ENCODE results near the gene NEK8. TPM values are rescaled to one million over a fixed set of nuclear protein-coding genes. Genes with fewer than 3 reads are reported as not detected.

Gene NEK8
- total and polyA plus RNA-seq, 9 of the 15 experiments (the other 6 are each of a cell fraction or from before 2014, with no cell fraction given) = 0.98 to 16.6 (median 4.6) TPM

DNA sequence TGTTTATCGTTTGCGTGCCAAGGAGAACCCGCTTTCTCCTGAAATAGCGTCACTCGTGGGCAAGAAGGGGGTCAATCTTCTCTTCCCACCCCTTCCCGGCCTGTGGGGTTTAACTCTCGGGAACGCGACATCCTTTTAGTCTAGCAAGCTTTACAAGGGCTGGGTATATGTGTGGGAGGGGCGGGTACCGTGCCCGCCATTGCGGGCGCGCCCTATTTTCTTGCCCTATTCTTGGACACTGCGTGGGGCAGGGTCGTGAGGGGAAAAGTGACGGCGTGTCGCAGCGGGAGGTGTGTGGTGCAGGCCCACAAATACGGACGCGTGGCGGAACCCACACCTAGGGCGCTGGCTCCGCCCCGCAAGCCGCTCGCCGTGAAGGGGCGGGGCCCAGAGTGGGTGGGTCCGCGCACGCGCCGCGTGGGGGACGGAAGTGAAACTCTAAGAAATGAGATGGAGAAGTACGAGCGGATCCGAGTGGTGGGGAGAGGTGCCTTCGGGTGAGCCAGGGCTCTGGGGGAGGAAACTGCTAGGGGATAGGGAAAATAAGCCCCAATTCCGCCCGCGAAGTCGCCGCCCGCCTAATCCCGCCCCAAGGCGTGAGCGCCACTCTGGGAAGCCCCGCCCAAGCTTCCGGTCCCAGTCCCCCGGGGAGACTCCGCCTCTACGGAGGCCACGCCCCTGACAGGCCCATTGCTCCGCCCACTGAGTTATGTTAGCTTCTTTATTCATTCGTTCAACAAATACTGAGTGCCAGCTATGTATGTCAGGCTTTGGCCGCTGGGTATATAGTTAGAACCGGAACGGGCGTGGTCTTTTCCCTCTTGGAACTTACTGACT, at the start of gene NEK8 (continued):
- TF ChIP-seq, protein P1, sequence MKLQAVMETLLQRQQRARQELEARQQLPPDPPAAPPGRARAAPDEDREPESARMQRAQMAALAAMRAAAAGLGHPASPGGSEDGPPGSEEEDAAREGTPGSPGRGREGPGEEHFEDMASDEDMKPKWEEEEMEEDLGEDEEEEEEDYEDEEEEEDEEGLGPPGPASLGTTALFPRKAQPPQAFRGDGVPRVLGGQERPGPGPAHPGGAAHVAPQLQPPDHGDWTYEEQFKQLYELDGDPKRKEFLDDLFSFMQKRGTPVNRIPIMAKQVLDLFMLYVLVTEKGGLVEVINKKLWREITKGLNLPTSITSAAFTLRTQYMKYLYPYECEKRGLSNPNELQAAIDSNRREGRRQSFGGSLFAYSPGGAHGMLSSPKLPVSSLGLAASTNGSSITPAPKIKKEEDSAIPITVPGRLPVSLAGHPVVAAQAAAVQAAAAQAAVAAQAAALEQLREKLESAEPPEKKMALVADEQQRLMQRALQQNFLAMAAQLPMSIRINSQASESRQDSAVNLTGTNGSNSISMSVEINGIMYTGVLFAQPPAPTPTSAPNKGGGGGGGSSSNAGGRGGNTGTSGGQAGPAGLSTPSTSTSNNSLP (IDR thresholded peaks at IDR 0.05; ENCODE audit: borderline replicate concordance, low read depth, low read length) = no peak
- TF ChIP-seq RBM22 (IDR thresholded peaks at IDR 0.05; ENCODE audit: low read depth, low read length, poor library complexity, severe bottlenecking) (no peak), ZNF217 (CRISPR knock-in tag; IDR thresholded peaks at IDR 0.05) (no peak), ESRRA (IDR thresholded peaks at IDR 0.05; ENCODE audit: borderline replicate concordance, low read depth) (no peak), PHF21A (IDR thresholded peaks at IDR 0.05; ENCODE audit: borderline replicate concordance, low read depth) (no peak), NCOA1 (IDR thresholded peaks at IDR 0.05; ENCODE audit: low read depth) (no peak), RB1 (IDR thresholded peaks at IDR 0.05; ENCODE audit: low read depth) (no peak), ZNF23 (CRISPR knock-in tag; IDR thresholded peaks at IDR 0.05) (no peak), CAMTA2 (CRISPR knock-in tag; conservative IDR thresholded peaks at IDR 0.05) (no peak), ERF (CRISPR knock-in tag; IDR thresholded peaks at IDR 0.05) (no peak), DDX20 (tag; IDR thresholded peaks at IDR 0.05; ENCODE audit: low read depth) (no peak), JUN (IDR thresholded peaks at IDR 0.05; ENCODE audit: borderline replicate concordance, low read depth, low read length) (peak; percentile 13; the same call in 1 of the 2 replicates), JUN (CRISPR knock-in tag; IDR thresholded peaks at IDR 0.05; ENCODE audit: borderline replicate concordance) (no peak; the same call in 1 of the 2 replicates), FOSL1 (tag; conservative IDR thresholded peaks at IDR 0.05) (no peak), CEBPG (CRISPR knock-in tag; IDR thresholded peaks at IDR 0.05) (no peak), CEBPG (tag; conservative IDR thresholded peaks at IDR 0.05 in 1 of 2, IDR thresholded peaks at IDR 0.05 in 1 of 2) (no peak), IRF2 (CRISPR knock-in tag; IDR thresholded peaks at IDR 0.05) (no peak), RAD51 (IDR thresholded peaks at IDR 0.05; ENCODE audit: borderline replicate concordance, low read depth) (no peak), GTF2A2 (tag; IDR thresholded peaks at IDR 0.05) (no peak), ZBTB7A (IDR thresholded peaks at IDR 0.05; ENCODE audit: borderline replicate concordance, control insufficient read depth, low read depth, low read length) (peak; percentile 78; the same call in 1 of the 2 replicates), ZNF165 (CRISPR knock-in tag; IDR thresholded peaks at IDR 0.05; ENCODE audit: borderline replicate concordance) (no peak), NR2C2 (CRISPR knock-in tag; IDR thresholded peaks at IDR 0.05) (no peak), NR2C2 (tag; IDR thresholded peaks at IDR 0.05) (no peak)
- TF ChIP-seq, protein P2, sequence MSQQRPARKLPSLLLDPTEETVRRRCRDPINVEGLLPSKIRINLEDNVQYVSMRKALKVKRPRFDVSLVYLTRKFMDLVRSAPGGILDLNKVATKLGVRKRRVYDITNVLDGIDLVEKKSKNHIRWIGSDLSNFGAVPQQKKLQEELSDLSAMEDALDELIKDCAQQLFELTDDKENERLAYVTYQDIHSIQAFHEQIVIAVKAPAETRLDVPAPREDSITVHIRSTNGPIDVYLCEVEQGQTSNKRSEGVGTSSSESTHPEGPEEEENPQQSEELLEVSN (IDR thresholded peaks at IDR 0.05; ENCODE audit: borderline replicate concordance in 1 of 2, extremely low read depth in 1 of 2, insufficient read depth in 1 of 2, insufficient read length in 1 of 2, low read depth in 1 of 2, low read length in 1 of 2, poor library complexity in 1 of 2, severe bottlenecking in 1 of 2) = peak in 1 of 2 experiments; percentile 63
- TF ChIP-seq, protein P3, sequence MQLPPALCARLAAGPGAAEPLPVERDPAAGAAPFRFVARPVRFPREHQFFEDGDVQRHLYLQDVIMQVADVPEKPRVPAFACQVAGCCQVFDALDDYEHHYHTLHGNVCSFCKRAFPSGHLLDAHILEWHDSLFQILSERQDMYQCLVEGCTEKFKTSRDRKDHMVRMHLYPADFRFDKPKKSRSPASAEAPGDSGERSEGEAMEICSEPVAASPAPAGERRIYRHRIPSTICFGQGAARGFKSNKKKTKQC (CRISPR knock-in tag; IDR thresholded peaks at IDR 0.05) = peak; percentile 44; the same call in 1 of the 2 replicates

Measured in K562 (cell line).